ENCODE results near the gene RNF222.

GRCh38 chr17:8377422-8377821 is 20.2 kb downstream of the RNF222 start:
- TF ChIP-seq CTCF (IDR thresholded peaks at IDR 0.05) = no peak
- TF ChIP-seq POLR2A (IDR thresholded peaks at IDR 0.05) = no peak
- TF ChIP-seq EP300 (IDR thresholded peaks at IDR 0.05) = no peak
